ENCODE measurements around the gene RFPL1.
"Not testable (repeated sequence)": the region's sequence is repeated elsewhere in the genome, so short reads cannot be mapped to it uniquely, and the experiment has no call there.

Gene RFPL1

GRCh38 chr22:29478326-29479276 lies 40.2 kb downstream of the RFPL1 start:
- DNase-seq (ENCODE audit: low read depth, low spot score) = peak; percentile 56

GRCh38 chr22:29479417-29480261 lies 41.3 kb downstream of the RFPL1 start, which contains the start of gene NEFH:
Gene NEFH (plus strand): TSS chr22:29480218. CDS start chr22:29480263, 45 bp downstream.
- DNase-seq (ENCODE audit: low read depth, low spot score) = peak; percentile 79

- DNase-seq (ENCODE audit: low read depth, low spot score) = no peak
Observed at GRCh38 chr22:29480262-29480511, 41.8 kb downstream of the RFPL1 start.

GRCh38 chr22:29480512-29481264 lies 42.3 kb downstream of the RFPL1 start:
- peak; percentile 91 for DNase-seq (ENCODE audit: low read depth, low spot score)

GRCh38 chr22:29481265-29482000 lies 43.0 kb downstream of the RFPL1 start:
- peak; percentile 78 for DNase-seq (ENCODE audit: low read depth, low spot score)

GRCh38 chr22:29482253-29482652 lies 43.9 kb downstream of the RFPL1 start:
- DNase-seq (ENCODE audit: low read depth, low spot score) = no peak

GRCh38 chr22:29482726-29483125 lies 44.3 kb downstream of the RFPL1 start:
- no peak for DNase-seq (ENCODE audit: low read depth, low spot score)

GRCh38 chr22:29483254-29483653 lies 44.9 kb downstream of the RFPL1 start:
- DNase-seq (ENCODE audit: low read depth, low spot score) = peak; percentile 4

GRCh38 chr22:29484642-29485041 lies 46.3 kb downstream of the RFPL1 start:
- DNase-seq (ENCODE audit: low read depth, low spot score) = no peak

- DNase-seq (ENCODE audit: low read depth, low spot score) = no peak
Observed at GRCh38 chr22:29485448-29485847, 47.1 kb downstream of the RFPL1 start.

GRCh38 chr22:29487426-29487986 lies 49.1 kb downstream of the RFPL1 start:
- DNase-seq (ENCODE audit: low read depth, low spot score) = no peak

- DNase-seq (ENCODE audit: low read depth, low spot score) = not testable (repeated sequence)
Observed at GRCh38 chr22:29489127-29489780, 50.9 kb downstream of the RFPL1 start.

- DNase-seq (ENCODE audit: low read depth, low spot score) = no peak
Observed at GRCh38 chr22:29491012-29491411, 52.6 kb downstream of the RFPL1 start.

Measured in ELF-1 (cell line).